ENCODE measurements around the gene GRM8.

DNA sequence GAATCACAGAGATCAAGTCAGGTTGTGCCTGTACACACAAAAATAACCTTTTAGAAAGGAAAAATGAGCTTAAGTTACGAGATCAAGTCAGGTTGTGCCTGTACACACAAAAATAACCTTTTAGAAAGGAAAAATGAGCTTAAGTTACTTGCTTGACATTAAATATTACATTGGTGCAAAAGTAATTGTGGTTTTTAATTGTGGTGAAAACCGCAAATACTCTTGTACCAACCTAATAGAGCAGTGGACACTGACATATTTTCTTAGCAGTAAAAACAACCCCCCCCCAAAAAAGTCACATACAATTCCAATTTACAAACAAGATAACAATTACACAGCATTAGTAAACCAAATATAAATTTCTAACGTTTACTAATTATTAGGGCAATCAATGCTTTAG lies 595.6 kb downstream of the GRM8 start:
- TF ChIP-seq CREB5 (CRISPR knock-in tag; IDR thresholded peaks at IDR 0.05; ENCODE audit: low read depth), result no peak
- no peak for TF ChIP-seq ZFP30 (CRISPR knock-in tag; IDR thresholded peaks at IDR 0.05)
- TF ChIP-seq, protein P1, sequence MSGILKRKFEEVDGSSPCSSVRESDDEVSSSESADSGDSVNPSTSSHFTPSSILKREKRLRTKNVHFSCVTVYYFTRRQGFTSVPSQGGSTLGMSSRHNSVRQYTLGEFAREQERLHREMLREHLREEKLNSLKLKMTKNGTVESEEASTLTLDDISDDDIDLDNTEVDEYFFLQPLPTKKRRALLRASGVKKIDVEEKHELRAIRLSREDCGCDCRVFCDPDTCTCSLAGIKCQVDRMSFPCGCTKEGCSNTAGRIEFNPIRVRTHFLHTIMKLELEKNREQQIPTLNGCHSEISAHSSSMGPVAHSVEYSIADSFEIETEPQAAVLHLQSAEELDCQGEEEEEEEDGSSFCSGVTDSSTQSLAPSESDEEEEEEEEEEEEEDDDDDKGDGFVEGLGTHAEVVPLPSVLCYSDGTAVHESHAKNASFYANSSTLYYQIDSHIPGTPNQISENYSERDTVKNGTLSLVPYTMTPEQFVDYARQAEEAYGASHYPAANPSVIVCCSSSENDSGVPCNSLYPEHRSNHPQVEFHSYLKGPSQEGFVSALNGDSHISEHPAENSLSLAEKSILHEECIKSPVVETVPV (CRISPR knock-in tag; IDR thresholded peaks at IDR 0.05), result no peak
- no peak for TF ChIP-seq POU6F1 (CRISPR knock-in tag; IDR thresholded peaks at IDR 0.05; ENCODE audit: borderline replicate concordance, low read depth)
- no peak for TF ChIP-seq PATZ1 (CRISPR knock-in tag; IDR thresholded peaks at IDR 0.05; ENCODE audit: borderline replicate concordance)
- TF ChIP-seq SNAI2 (CRISPR knock-in tag; IDR thresholded peaks at IDR 0.05), result no peak
- TF ChIP-seq TOX (CRISPR knock-in tag; IDR thresholded peaks at IDR 0.05; ENCODE audit: borderline replicate concordance), result no peak
